SW480 (cell line): Measurements from ENCODE around the gene CUL4A.

Source experiments
- DNase-seq: peaks from one replicate; pipeline ENCODE4 v3.0.0-alpha.2; 2016; ENCODE audit warnings: low spot score

Gene CUL4A

GRCh38 chr13:113179374-113180230, 29.8 kb upstream of the CUL4A start:
- DNase-seq: no peak

GRCh38 chr13:113182046-113182445, 27.4 kb upstream of the CUL4A start:
- DNase-seq: no peak

- no peak for DNase-seq
Observed at GRCh38 chr13:113183450-113184129, 25.8 kb upstream of the CUL4A start.

GRCh38 chr13:113184568-113185440, 24.6 kb upstream of the CUL4A start:
- DNase-seq: no peak

GRCh38 chr13:113186061-113186900, 23.1 kb upstream of the CUL4A start:
- DNase-seq: no peak

- peak; percentile 97 for DNase-seq
Observed at GRCh38 chr13:113187263-113187669, 22.1 kb upstream of the CUL4A start.

GRCh38 chr13:113187883-113188665, 21.3 kb upstream of the CUL4A start:
- DNase-seq: no peak

GRCh38 chr13:113190181-113190580, 19.2 kb upstream of the CUL4A start:
- DNase-seq: no peak

GRCh38 chr13:113192279-113192678, 17.1 kb upstream of the CUL4A start:
- DNase-seq: no peak

GRCh38 chr13:113192902-113193301, 16.5 kb upstream of the CUL4A start:
- DNase-seq: no peak

GRCh38 chr13:113195360-113195759, 14.1 kb upstream of the CUL4A start:
- no peak for DNase-seq

- DNase-seq: no peak
Observed at GRCh38 chr13:113196970-113197737, 12.3 kb upstream of the CUL4A start.

GRCh38 chr13:113201815-113202214, 7.6 kb upstream of the CUL4A start:
- no peak for DNase-seq

- DNase-seq: no peak
Observed at GRCh38 chr13:113202912-113203311, 6.5 kb upstream of the CUL4A start.

- no peak for DNase-seq
Observed at GRCh38 chr13:113203507-113204377, 5.7 kb upstream of the CUL4A start.

- no peak for DNase-seq
Observed at GRCh38 chr13:113204378-113204734, 5.1 kb upstream of the CUL4A start.

GRCh38 chr13:113205428-113205931, 3.9 kb upstream of the CUL4A start:
- no peak for DNase-seq

GRCh38 chr13:113207460-113207859, 2.0 kb upstream of the CUL4A start:
- DNase-seq: no peak

- DNase-seq: peak; percentile 46
Observed at GRCh38 chr13:113207890-113208420, 1.5 kb upstream of the CUL4A start.
